ENCODE results near the gene FIZ1.

- no peak for TF ChIP-seq EZH2 (IDR thresholded peaks at IDR 0.05; ENCODE audit: insufficient read depth, poor library complexity, severe bottlenecking)
- no peak for TF ChIP-seq EZH2phosphoT487 (IDR thresholded peaks at IDR 0.05; ENCODE audit: insufficient read depth, low read depth)
These were observed 17.5 kb downstream of the FIZ1 start for GRCh38 chr19:55581823-55582223.

All from GM23248 (cell line).